ENCODE measurements around the gene SUSD3.

The SUSD3 gene

GRCh38 chr9:93107151-93107824 lies 48.8 kb downstream of the SUSD3 start:
- Histone ChIP-seq H3K4me1 (ENCODE audit: insufficient read depth, low read length) (no peaks in the 10 kb centered on the region), H3K36me3 (ENCODE audit: insufficient read depth, low read length) (no peaks in the 10 kb centered on the region; the same call in 1 of the 2 replicates), H3K9ac (ENCODE audit: low read depth, low read length) (no peak overlapping the region), H3K9me3 (ENCODE audit: control insufficient read depth, insufficient read depth, low read length) (0 out of 2 replicates have a peak, but pooled peaks cover under 1% of the 10 kb centered on the region)

GRCh38 chr9:93107825-93108161 lies 49.3 kb downstream of the SUSD3 start:
- Histone ChIP-seq H3K9ac (ENCODE audit: low read depth, low read length) (no peak overlapping the region), H3K36me3 (ENCODE audit: insufficient read depth, low read length) (no peaks in the 10 kb centered on the region; the same call in 1 of the 2 replicates), H3K4me1 (ENCODE audit: insufficient read depth, low read length) (no peaks in the 10 kb centered on the region), H3K9me3 (ENCODE audit: control insufficient read depth, insufficient read depth, low read length) (no peaks in the 10 kb centered on the region)

- H3K36me3 ChIP-seq (ENCODE audit: insufficient read depth, low read length), result no peaks in the 10 kb centered on the region; the same call in 1 of the 2 replicates
- no peaks in the 10 kb centered on the region for H3K9me3 ChIP-seq (ENCODE audit: control insufficient read depth, insufficient read depth, low read length)
- no peak overlapping the region for H3K9ac ChIP-seq (ENCODE audit: low read depth, low read length)
- no peaks in the 10 kb centered on the region for H3K4me1 ChIP-seq (ENCODE audit: insufficient read depth, low read length)
These were observed 50.0 kb downstream of the SUSD3 start for GRCh38 chr9:93108291-93109041.

GRCh38 chr9:93110311-93110855 lies 51.9 kb downstream of the SUSD3 start:
- Histone ChIP-seq H3K4me1 (ENCODE audit: insufficient read depth, low read length) (no peaks in the 10 kb centered on the region), H3K9ac (ENCODE audit: low read depth, low read length) (no peak overlapping the region), H3K36me3 (ENCODE audit: insufficient read depth, low read length) (no peaks in the 10 kb centered on the region), H3K9me3 (ENCODE audit: control insufficient read depth, insufficient read depth, low read length) (no peaks in the 10 kb centered on the region)

- Histone ChIP-seq H3K36me3 (ENCODE audit: insufficient read depth, low read length) (no peaks in the 10 kb centered on the region), H3K9ac (ENCODE audit: low read depth, low read length) (no peak overlapping the region), H3K4me1 (ENCODE audit: insufficient read depth, low read length) (peaks cover under 1% of the 10 kb centered on the region; the same call in 1 of the 2 replicates), H3K9me3 (ENCODE audit: control insufficient read depth, insufficient read depth, low read length) (no peaks in the 10 kb centered on the region)
These were observed 52.5 kb downstream of the SUSD3 start for GRCh38 chr9:93111001-93111370.

GRCh38 chr9:93111371-93112115 lies 53.0 kb downstream of the SUSD3 start:
- no peak overlapping the region for H3K9ac ChIP-seq (ENCODE audit: low read depth, low read length)
- H3K9me3 ChIP-seq (ENCODE audit: control insufficient read depth, insufficient read depth, low read length), result no peaks in the 10 kb centered on the region
- H3K36me3 ChIP-seq (ENCODE audit: insufficient read depth, low read length), result no peaks in the 10 kb centered on the region
- peaks cover 6% of the 10 kb centered on the region; the same call in 1 of the 2 replicates for H3K4me1 ChIP-seq (ENCODE audit: insufficient read depth, low read length)

GRCh38 chr9:93112116-93112863 lies 53.8 kb downstream of the SUSD3 start:
- Histone ChIP-seq H3K36me3 (ENCODE audit: insufficient read depth, low read length) (no peaks in the 10 kb centered on the region), H3K9ac (ENCODE audit: low read depth, low read length) (no peak overlapping the region), H3K9me3 (ENCODE audit: control insufficient read depth, insufficient read depth, low read length) (no peaks in the 10 kb centered on the region), H3K4me1 (ENCODE audit: insufficient read depth, low read length) (peaks cover 7% of the 10 kb centered on the region; the same call in 1 of the 2 replicates)

GRCh38 chr9:93112864-93113389 lies 54.4 kb downstream of the SUSD3 start:
- H3K4me1 ChIP-seq (ENCODE audit: insufficient read depth, low read length), result peaks cover 7% of the 10 kb centered on the region; the same call in 1 of the 2 replicates
- H3K9me3 ChIP-seq (ENCODE audit: control insufficient read depth, insufficient read depth, low read length), result no peaks in the 10 kb centered on the region
- no peak overlapping the region for H3K9ac ChIP-seq (ENCODE audit: low read depth, low read length)
- H3K36me3 ChIP-seq (ENCODE audit: insufficient read depth, low read length), result no peaks in the 10 kb centered on the region

GRCh38 chr9:93114169-93114983 lies 55.9 kb downstream of the SUSD3 start:
- Histone ChIP-seq H3K9me3 (ENCODE audit: control insufficient read depth, insufficient read depth, low read length) (no peaks in the 10 kb centered on the region), H3K9ac (ENCODE audit: low read depth, low read length) (no peak overlapping the region), H3K36me3 (ENCODE audit: insufficient read depth, low read length) (no peaks in the 10 kb centered on the region), H3K4me1 (ENCODE audit: insufficient read depth, low read length) (peaks cover 7% of the 10 kb centered on the region; the same call in 1 of the 2 replicates)

GRCh38 chr9:93114984-93115335 lies 56.5 kb downstream of the SUSD3 start:
- Histone ChIP-seq H3K9me3 (ENCODE audit: control insufficient read depth, insufficient read depth, low read length) (no peaks in the 10 kb centered on the region), H3K4me1 (ENCODE audit: insufficient read depth, low read length) (peaks cover 10% of the 10 kb centered on the region), H3K36me3 (ENCODE audit: insufficient read depth, low read length) (no peaks in the 10 kb centered on the region), H3K9ac (ENCODE audit: low read depth, low read length) (no peak overlapping the region)

GRCh38 chr9:93115486-93116071 lies 57.1 kb downstream of the SUSD3 start:
- H3K9ac ChIP-seq (ENCODE audit: low read depth, low read length), result no peak overlapping the region
- peaks cover 11% of the 10 kb centered on the region for H3K4me1 ChIP-seq (ENCODE audit: insufficient read depth, low read length)
- no peaks in the 10 kb centered on the region for H3K9me3 ChIP-seq (ENCODE audit: control insufficient read depth, insufficient read depth, low read length)
- H3K36me3 ChIP-seq (ENCODE audit: insufficient read depth, low read length), result no peaks in the 10 kb centered on the region

- Histone ChIP-seq H3K4me1 (ENCODE audit: insufficient read depth, low read length) (peaks cover 11% of the 10 kb centered on the region), H3K9me3 (ENCODE audit: control insufficient read depth, insufficient read depth, low read length) (no peaks in the 10 kb centered on the region), H3K9ac (ENCODE audit: low read depth, low read length) (no peak overlapping the region), H3K36me3 (ENCODE audit: insufficient read depth, low read length) (no peaks in the 10 kb centered on the region)
These were observed 57.8 kb downstream of the SUSD3 start for GRCh38 chr9:93116072-93116961.
